ENCODE measurements around the gene REPS2. TPM values are rescaled to one million over a fixed set of nuclear protein-coding genes. Genes with fewer than 3 reads are reported as not detected.

The REPS2 gene
- total and polyA plus RNA-seq, 9 of the 15 experiments (the other 6 are each of a cell fraction or from before 2014, with no cell fraction given), result 0.01 to 0.07 (median 0.01) TPM; not detected in 3

DNA sequence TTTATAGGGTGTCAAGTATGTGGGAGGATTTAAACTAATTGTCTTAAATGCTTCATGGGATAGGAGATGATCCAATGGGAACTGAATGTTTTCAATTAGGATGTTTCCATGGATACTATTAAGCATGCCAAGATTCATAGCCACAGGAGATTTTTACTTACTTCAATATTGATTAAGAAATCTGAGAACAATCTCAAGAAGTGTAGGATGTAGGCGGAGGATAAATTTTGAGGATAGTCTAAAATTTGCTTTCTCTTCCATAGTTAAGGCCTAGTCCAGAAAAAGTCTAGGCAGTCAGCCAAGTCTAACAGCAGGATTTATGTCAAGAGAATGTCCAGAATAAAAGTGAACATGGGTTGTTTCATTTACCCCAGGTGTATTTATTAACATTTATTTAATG, 32.8 kb downstream of the REPS2 start:
- H3K4me2 ChIP-seq (ENCODE audit: insufficient read depth, low read length), result no peak overlapping the region
- no peak for ATAC-seq
- ChIA-PET CTCF (ENCODE audit: low intra/inter-chr PET ratio) (no interaction called here), POLR2A (no interaction called here)
- in situ Hi-C loops (cut with MboI) (no loop called here), intact Hi-C loops (cut with micrococcal nuclease) (no loop called here)
- FAIRE-seq, result no peak
- no peaks in the 10 kb centered on the region for H3K9me3 ChIP-seq (replicated peaks; ENCODE audit: control insufficient read depth, insufficient read depth, low read depth, low read length)
- H3K27me3 ChIP-seq (ENCODE audit: control insufficient read depth in 2 of 2, insufficient read depth in 2 of 2, low read length in 2 of 2), result no peaks in the 10 kb centered on the region
- DNase-seq (ENCODE audit: extremely low read depth in 1 of 4, low spot score in 3 of 4), result no peak
- H3K4me3 ChIP-seq, result no peak overlapping the region
- H3K9ac ChIP-seq (ENCODE audit: insufficient read depth in 1 of 2, low read depth in 2 of 2, low read length in 2 of 2), result no peak overlapping the region
- no peak overlapping the region for H2AFZ ChIP-seq (ENCODE audit: low read depth, low read length)
- no TSS peak for BruUV-seq (replicated peaks)
- no peaks in the 10 kb centered on the region for H3K36me3 ChIP-seq (ENCODE audit: control insufficient read depth, insufficient read depth, low read length)
- H3K27ac ChIP-seq (ENCODE audit: extremely low read depth, low read depth, low read length), result no peak overlapping the region
- H4K20me1 ChIP-seq (replicated peaks; ENCODE audit: control insufficient read depth, insufficient read depth, low read length), result no peaks in the 10 kb centered on the region
- WGBS (ENCODE audit: insufficient coverage, low coverage, missing lambda C conversion rate), result 9% methylated on average over 1 of the region's 1 CpG
- H3K9me1 ChIP-seq (ENCODE audit: control insufficient read depth, insufficient read depth, low read length), result no peaks in the 10 kb centered on the region
- no peaks in the 10 kb centered on the region for H3K4me1 ChIP-seq (replicated peaks in 1 of 2; ENCODE audit: control insufficient read depth in 2 of 2, insufficient read depth in 2 of 2, low read length in 2 of 2)
- H3K79me2 ChIP-seq (ENCODE audit: control insufficient read depth, insufficient read depth, low read length), result no peaks in the 10 kb centered on the region
- TF ChIP-seq, protein P1, sequence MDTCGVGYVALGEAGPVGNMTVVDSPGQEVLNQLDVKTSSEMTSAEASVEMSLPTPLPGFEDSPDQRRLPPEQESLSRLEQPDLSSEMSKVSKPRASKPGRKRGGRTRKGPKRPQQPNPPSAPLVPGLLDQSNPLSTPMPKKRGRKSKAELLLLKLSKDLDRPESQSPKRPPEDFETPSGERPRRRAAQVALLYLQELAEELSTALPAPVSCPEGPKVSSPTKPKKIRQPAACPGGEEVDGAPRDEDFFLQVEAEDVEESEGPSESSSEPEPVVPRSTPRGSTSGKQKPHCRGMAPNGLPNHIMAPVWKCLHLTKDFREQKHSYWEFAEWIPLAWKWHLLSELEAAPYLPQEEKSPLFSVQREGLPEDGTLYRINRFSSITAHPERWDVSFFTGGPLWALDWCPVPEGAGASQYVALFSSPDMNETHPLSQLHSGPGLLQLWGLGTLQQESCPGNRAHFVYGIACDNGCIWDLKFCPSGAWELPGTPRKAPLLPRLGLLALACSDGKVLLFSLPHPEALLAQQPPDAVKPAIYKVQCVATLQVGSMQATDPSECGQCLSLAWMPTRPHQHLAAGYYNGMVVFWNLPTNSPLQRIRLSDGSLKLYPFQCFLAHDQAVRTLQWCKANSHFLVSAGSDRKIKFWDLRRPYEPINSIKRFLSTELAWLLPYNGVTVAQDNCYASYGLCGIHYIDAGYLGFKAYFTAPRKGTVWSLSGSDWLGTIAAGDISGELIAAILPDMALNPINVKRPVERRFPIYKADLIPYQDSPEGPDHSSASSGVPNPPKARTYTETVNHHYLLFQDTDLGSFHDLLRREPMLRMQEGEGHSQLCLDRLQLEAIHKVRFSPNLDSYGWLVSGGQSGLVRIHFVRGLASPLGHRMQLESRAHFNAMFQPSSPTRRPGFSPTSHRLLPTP (IDR thresholded peaks at IDR 0.05; ENCODE audit: borderline replicate concordance, extremely low read depth, insufficient read length), result no peak
- TF ChIP-seq, protein P2, sequence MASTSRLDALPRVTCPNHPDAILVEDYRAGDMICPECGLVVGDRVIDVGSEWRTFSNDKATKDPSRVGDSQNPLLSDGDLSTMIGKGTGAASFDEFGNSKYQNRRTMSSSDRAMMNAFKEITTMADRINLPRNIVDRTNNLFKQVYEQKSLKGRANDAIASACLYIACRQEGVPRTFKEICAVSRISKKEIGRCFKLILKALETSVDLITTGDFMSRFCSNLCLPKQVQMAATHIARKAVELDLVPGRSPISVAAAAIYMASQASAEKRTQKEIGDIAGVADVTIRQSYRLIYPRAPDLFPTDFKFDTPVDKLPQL (IDR thresholded peaks at IDR 0.05; ENCODE audit: extremely low read depth, insufficient read length), result no peak
- TF ChIP-seq, protein P3, sequence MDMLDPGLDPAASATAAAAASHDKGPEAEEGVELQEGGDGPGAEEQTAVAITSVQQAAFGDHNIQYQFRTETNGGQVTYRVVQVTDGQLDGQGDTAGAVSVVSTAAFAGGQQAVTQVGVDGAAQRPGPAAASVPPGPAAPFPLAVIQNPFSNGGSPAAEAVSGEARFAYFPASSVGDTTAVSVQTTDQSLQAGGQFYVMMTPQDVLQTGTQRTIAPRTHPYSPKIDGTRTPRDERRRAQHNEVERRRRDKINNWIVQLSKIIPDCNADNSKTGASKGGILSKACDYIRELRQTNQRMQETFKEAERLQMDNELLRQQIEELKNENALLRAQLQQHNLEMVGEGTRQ (CRISPR knock-in tag; IDR thresholded peaks at IDR 0.05), result no peak
